K562 (cell line): ENCODE data around the gene CELSR2. TPM values are rescaled to one million over a fixed set of nuclear protein-coding genes. Genes with fewer than 3 reads are reported as not detected.

ENCODE experiments used
- E2F8 ChIP-seq: fragments of 450-650 bp; IDR thresholded peaks from 2 replicates; pipeline ENCODE4 v1.7.1; 2018; ENCODE audit warnings: mild to moderate bottlenecking, low read depth; ENCODE audit not compliant: partially characterized antibody
- GATAD2A ChIP-seq: fragments of 450-650 bp; IDR thresholded peaks from 2 replicates; pipeline ENCODE4 v1.6.1; 2017
- NEUROD1 ChIP-seq: fragments of 150-350 bp; IDR thresholded peaks from 2 replicates; pipeline ENCODE4 v1.6.1; 2014; ENCODE audit warnings: borderline replicate concordance, low read length, low read depth; ENCODE audit not compliant: partially characterized antibody
- SRF ChIP-seq, 2 experiments: fragments of 250-450, 450-650 bp in 1 of 2; sonication (Bioruptor Pico) in 1 of 2; sonication (generic) in 1 of 2; formaldehyde crosslinking; IDR thresholded peaks; 2 replicates each; pipeline versions ENCODE4 v1.5.0 to v1.5.1; 2020 to 2022; ENCODE audit warnings: mild to moderate bottlenecking in 1 of 2, missing genetic modification reagents in 1 of 2
- ZBTB33 ChIP-seq: sonication (generic); formaldehyde crosslinking; IDR thresholded peaks from 2 replicates; pipeline ENCODE4 v1.8.1; 2023; ENCODE audit warnings: mild to moderate bottlenecking, missing genetic modification reagents
- ZFP1 ChIP-seq: fragments of 450-650 bp; formaldehyde crosslinking; IDR thresholded peaks from 2 replicates; pipeline ENCODE4 v1.4.0; 2020; ENCODE audit warnings: mild to moderate bottlenecking, mixed read lengths
- ZNF239 ChIP-seq: fragments of 250-450 bp; sonication (Bioruptor Pico); IDR thresholded peaks from 2 replicates; pipeline ENCODE4 v1.4.0; 2020; ENCODE audit warnings: mild to moderate bottlenecking
- ZNF586 ChIP-seq: fragments of 450-650 bp; formaldehyde crosslinking; conservative IDR thresholded peaks from 2 replicates; pipeline ENCODE4 v1.4.0; 2020; ENCODE audit warnings: mild to moderate bottlenecking, moderate library complexity
- polyA plus RNA-seq, 8 experiments: library from polyadenylated mRNA; depleted of rRNA in 4 of 8; stranded (reverse) in 5 of 8; unstranded in 3 of 8; fragments of >200 nt; fragmentation: Nextera tagmentation in 2 of 8; fragmentation: Illumina TruSeq in 1 of 8; extraction: Ambion mirVana in 2 of 8; extraction: Trizol in 1 of 8; gene quantifications; 2 replicates each; pipeline versions ENCODE4 v1.2.1 to v1.2.3, GENCODE V29; 2011 to 2014; ENCODE audit warnings: inconsistent platforms in 1 of 8, missing spikeins in 1 of 8
- total RNA-seq, 7 experiments: library from RNA; depleted of rRNA in 6 of 7; stranded (reverse); fragments of >200 nt in 6 of 7; fragmentation: Illumina TruSeq in 2 of 7; extraction: Trizol in 2 of 7; gene quantifications; 2 replicates each; pipeline versions ENCODE4 v1.2.1 to v1.2.3, GENCODE V29; 2011 to 2021; ENCODE audit warnings: low replicate concordance in 1 of 7
- TF ChIP-seq, protein P1 (sequence below): fragments of 450-650 bp; IDR thresholded peaks from 2 replicates; pipeline ENCODE4 v1.6.1; 2016; ENCODE audit warnings: mild to moderate bottlenecking, moderate library complexity

CELSR2 gene
- total and polyA plus RNA-seq, 9 of the 15 experiments (the other 6 are each of a cell fraction or from before 2014, with no cell fraction given): 0.31 to 21.9 (median 4.2) TPM

DNA sequence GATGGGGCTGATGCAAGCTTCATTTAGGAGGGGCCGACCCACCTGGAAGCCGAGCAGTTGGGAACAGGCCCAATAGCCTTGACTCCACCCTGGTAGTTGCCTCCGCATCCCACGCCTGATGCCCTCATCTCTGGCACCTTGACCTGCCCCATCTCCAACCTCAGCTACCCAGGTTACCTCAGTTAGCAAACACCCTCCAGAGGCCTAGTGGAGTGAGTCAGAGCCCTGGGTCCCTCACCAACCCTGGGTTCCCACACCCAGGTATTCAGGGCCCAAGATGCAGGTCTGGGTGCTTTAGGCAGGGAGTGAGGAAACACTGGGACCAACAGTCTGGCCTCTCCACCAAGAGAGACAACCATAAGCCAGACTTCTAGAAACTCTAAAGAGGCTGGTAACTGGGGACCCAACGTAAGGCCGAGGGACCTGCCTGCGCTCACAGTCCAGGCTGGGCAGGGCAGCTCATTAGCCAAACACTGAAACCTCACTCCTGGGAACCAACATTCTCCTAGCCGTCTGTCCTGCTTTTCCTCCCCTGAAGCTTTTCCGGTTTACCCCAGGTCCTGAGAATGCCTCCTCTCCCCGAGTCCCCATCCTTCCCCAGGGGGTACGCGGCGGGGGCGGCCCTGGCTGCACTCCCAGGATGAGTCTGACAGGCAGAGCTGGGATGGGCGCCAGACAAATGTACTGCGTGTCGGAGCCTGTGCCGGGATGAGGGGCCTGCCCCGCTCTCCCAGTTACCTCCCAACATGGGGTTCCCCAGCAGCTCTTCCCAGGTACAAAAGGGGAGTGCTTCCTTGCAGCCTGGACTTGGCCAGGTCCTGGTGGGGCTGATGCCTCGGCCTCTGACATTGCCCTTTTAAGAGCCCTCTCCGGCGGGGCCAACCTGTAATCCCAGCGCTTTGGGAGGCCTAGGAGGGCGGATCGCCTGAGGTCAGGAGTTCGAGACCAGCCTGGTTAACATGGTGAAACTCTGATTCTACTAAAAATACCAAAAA lies 8.9 kb upstream of the CELSR2 start (continued):
- TF ChIP-seq ZBTB33 (peak; percentile 83; the same call in 1 of the 2 replicates), E2F8 (peak; percentile 47), ZNF586 (CRISPR knock-in tag) (no peak), ZNF239 (CRISPR knock-in tag) (no peak), SRF (CRISPR knock-in tag; IDR thresholded peaks at IDR 0.05) (no peak), NEUROD1 (peak; percentile 64), GATAD2A (no peak), ZFP1 (CRISPR knock-in tag) (0 out of 2 replicates have a peak, but pooled peaks have one; percentile 2)
- TF ChIP-seq, protein P1, sequence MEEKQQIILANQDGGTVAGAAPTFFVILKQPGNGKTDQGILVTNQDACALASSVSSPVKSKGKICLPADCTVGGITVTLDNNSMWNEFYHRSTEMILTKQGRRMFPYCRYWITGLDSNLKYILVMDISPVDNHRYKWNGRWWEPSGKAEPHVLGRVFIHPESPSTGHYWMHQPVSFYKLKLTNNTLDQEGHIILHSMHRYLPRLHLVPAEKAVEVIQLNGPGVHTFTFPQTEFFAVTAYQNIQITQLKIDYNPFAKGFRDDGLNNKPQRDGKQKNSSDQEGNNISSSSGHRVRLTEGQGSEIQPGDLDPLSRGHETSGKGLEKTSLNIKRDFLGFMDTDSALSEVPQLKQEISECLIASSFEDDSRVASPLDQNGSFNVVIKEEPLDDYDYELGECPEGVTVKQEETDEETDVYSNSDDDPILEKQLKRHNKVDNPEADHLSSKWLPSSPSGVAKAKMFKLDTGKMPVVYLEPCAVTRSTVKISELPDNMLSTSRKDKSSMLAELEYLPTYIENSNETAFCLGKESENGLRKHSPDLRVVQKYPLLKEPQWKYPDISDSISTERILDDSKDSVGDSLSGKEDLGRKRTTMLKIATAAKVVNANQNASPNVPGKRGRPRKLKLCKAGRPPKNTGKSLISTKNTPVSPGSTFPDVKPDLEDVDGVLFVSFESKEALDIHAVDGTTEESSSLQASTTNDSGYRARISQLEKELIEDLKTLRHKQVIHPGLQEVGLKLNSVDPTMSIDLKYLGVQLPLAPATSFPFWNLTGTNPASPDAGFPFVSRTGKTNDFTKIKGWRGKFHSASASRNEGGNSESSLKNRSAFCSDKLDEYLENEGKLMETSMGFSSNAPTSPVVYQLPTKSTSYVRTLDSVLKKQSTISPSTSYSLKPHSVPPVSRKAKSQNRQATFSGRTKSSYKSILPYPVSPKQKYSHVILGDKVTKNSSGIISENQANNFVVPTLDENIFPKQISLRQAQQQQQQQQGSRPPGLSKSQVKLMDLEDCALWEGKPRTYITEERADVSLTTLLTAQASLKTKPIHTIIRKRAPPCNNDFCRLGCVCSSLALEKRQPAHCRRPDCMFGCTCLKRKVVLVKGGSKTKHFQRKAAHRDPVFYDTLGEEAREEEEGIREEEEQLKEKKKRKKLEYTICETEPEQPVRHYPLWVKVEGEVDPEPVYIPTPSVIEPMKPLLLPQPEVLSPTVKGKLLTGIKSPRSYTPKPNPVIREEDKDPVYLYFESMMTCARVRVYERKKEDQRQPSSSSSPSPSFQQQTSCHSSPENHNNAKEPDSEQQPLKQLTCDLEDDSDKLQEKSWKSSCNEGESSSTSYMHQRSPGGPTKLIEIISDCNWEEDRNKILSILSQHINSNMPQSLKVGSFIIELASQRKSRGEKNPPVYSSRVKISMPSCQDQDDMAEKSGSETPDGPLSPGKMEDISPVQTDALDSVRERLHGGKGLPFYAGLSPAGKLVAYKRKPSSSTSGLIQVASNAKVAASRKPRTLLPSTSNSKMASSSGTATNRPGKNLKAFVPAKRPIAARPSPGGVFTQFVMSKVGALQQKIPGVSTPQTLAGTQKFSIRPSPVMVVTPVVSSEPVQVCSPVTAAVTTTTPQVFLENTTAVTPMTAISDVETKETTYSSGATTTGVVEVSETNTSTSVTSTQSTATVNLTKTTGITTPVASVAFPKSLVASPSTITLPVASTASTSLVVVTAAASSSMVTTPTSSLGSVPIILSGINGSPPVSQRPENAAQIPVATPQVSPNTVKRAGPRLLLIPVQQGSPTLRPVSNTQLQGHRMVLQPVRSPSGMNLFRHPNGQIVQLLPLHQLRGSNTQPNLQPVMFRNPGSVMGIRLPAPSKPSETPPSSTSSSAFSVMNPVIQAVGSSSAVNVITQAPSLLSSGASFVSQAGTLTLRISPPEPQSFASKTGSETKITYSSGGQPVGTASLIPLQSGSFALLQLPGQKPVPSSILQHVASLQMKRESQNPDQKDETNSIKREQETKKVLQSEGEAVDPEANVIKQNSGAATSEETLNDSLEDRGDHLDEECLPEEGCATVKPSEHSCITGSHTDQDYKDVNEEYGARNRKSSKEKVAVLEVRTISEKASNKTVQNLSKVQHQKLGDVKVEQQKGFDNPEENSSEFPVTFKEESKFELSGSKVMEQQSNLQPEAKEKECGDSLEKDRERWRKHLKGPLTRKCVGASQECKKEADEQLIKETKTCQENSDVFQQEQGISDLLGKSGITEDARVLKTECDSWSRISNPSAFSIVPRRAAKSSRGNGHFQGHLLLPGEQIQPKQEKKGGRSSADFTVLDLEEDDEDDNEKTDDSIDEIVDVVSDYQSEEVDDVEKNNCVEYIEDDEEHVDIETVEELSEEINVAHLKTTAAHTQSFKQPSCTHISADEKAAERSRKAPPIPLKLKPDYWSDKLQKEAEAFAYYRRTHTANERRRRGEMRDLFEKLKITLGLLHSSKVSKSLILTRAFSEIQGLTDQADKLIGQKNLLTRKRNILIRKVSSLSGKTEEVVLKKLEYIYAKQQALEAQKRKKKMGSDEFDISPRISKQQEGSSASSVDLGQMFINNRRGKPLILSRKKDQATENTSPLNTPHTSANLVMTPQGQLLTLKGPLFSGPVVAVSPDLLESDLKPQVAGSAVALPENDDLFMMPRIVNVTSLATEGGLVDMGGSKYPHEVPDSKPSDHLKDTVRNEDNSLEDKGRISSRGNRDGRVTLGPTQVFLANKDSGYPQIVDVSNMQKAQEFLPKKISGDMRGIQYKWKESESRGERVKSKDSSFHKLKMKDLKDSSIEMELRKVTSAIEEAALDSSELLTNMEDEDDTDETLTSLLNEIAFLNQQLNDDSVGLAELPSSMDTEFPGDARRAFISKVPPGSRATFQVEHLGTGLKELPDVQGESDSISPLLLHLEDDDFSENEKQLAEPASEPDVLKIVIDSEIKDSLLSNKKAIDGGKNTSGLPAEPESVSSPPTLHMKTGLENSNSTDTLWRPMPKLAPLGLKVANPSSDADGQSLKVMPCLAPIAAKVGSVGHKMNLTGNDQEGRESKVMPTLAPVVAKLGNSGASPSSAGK: 0 out of 2 replicates have a peak, but pooled peaks have one; percentile 13
